Neural cell (in vitro differentiated cells): ENCODE results near the gene CCL14.

Source experiments
- EP300 ChIP-seq: fragments of 450-650 bp; conservative IDR thresholded peaks from 2 replicates; pipeline ENCODE4 v1.6.1; 2014; ENCODE audit warnings: antibody characterized with exemption, mild to moderate bottlenecking, moderate library complexity; ENCODE audit not compliant: poor library complexity, severe bottlenecking
- EZH2 ChIP-seq: fragments of 200-600, 300-800 bp; shearing (Covaris generic), sonication (generic); IDR thresholded peaks from 2 replicates; pipeline ENCODE4 v1.6.1; 2014; ENCODE audit warnings: antibody characterized with exemption, low read length, borderline replicate concordance, mild to moderate bottlenecking; ENCODE audit not compliant: insufficient read depth, poor library complexity, severe bottlenecking
- MXI1 ChIP-seq: fragments of 450-650 bp; conservative IDR thresholded peaks from 2 replicates; pipeline ENCODE4 v1.6.1; 2014; ENCODE audit warnings: antibody characterized with exemption, mild to moderate bottlenecking; ENCODE audit not compliant: poor library complexity, severe bottlenecking
- POLR2AphosphoS5 ChIP-seq: IDR thresholded peaks from 2 replicates; pipeline ENCODE4 v1.6.1; 2012
- RAD21 ChIP-seq: fragments of 450-650 bp; conservative IDR thresholded peaks from 2 replicates; pipeline ENCODE4 v1.6.1; 2014; ENCODE audit warnings: antibody characterized with exemption, mild to moderate bottlenecking, moderate library complexity
- SMC3 ChIP-seq: fragments of 450-650 bp; conservative IDR thresholded peaks from 2 replicates; pipeline ENCODE4 v1.6.1; 2014; ENCODE audit warnings: antibody characterized with exemption, mild to moderate bottlenecking, moderate library complexity; ENCODE audit not compliant: poor library complexity
- TAF1 ChIP-seq: IDR thresholded peaks from 2 replicates; pipeline ENCODE4 v1.6.1; 2012; ENCODE audit warnings: low read depth
- TF ChIP-seq, protein P1 (sequence below): fragments of 450-650 bp; IDR thresholded peaks from 2 replicates; pipeline ENCODE4 v1.5.1; 2014; ENCODE audit warnings: antibody characterized with exemption, mild to moderate bottlenecking, moderate library complexity; ENCODE audit not compliant: poor library complexity, severe bottlenecking
- TF ChIP-seq, protein P2 (sequence below): IDR thresholded peaks from 2 replicates; pipeline ENCODE4 v1.6.1; 2012; ENCODE audit warnings: borderline replicate concordance

DNA sequence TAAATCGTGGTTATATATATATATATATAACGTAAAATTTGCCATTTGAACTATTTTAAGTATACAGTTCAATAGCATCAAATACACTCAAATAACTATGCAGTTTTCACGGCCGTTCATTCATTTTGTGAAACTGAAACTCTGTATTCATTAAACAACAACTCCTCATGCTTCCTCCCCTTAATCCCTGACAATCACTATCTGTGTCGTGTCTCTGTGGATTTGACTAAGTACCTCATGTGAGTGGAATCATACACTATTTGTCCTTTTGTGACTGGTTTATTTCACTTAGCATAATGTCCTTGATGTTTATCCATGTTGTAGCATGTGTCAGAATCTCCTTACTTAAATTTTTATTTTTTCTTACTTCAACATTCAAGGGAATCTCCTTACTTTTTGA lies 28.4 kb upstream of the CCL14 start:
- TF ChIP-seq, protein P1, sequence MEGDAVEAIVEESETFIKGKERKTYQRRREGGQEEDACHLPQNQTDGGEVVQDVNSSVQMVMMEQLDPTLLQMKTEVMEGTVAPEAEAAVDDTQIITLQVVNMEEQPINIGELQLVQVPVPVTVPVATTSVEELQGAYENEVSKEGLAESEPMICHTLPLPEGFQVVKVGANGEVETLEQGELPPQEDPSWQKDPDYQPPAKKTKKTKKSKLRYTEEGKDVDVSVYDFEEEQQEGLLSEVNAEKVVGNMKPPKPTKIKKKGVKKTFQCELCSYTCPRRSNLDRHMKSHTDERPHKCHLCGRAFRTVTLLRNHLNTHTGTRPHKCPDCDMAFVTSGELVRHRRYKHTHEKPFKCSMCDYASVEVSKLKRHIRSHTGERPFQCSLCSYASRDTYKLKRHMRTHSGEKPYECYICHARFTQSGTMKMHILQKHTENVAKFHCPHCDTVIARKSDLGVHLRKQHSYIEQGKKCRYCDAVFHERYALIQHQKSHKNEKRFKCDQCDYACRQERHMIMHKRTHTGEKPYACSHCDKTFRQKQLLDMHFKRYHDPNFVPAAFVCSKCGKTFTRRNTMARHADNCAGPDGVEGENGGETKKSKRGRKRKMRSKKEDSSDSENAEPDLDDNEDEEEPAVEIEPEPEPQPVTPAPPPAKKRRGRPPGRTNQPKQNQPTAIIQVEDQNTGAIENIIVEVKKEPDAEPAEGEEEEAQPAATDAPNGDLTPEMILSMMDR = no peak
- TF ChIP-seq EZH2 (no peak), POLR2AphosphoS5 (no peak), TAF1 (no peak), EP300 (no peak), RAD21 (no peak), SMC3 (no peak), MXI1 (no peak)
- TF ChIP-seq, protein P2, sequence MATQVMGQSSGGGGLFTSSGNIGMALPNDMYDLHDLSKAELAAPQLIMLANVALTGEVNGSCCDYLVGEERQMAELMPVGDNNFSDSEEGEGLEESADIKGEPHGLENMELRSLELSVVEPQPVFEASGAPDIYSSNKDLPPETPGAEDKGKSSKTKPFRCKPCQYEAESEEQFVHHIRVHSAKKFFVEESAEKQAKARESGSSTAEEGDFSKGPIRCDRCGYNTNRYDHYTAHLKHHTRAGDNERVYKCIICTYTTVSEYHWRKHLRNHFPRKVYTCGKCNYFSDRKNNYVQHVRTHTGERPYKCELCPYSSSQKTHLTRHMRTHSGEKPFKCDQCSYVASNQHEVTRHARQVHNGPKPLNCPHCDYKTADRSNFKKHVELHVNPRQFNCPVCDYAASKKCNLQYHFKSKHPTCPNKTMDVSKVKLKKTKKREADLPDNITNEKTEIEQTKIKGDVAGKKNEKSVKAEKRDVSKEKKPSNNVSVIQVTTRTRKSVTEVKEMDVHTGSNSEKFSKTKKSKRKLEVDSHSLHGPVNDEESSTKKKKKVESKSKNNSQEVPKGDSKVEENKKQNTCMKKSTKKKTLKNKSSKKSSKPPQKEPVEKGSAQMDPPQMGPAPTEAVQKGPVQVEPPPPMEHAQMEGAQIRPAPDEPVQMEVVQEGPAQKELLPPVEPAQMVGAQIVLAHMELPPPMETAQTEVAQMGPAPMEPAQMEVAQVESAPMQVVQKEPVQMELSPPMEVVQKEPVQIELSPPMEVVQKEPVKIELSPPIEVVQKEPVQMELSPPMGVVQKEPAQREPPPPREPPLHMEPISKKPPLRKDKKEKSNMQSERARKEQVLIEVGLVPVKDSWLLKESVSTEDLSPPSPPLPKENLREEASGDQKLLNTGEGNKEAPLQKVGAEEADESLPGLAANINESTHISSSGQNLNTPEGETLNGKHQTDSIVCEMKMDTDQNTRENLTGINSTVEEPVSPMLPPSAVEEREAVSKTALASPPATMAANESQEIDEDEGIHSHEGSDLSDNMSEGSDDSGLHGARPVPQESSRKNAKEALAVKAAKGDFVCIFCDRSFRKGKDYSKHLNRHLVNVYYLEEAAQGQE = no peak
